HUDEP-2 (cell line): ENCODE results near the gene TRPV5.

Experiments used
- DNase-seq, 76 experiments: peaks; one replicate each; lab custom pipeline; 2025; ENCODE audit not compliant: unreplicated experiment in 76 of 76; lab: John Stamatoyannopoulos, UW

The TRPV5 gene

DNA sequence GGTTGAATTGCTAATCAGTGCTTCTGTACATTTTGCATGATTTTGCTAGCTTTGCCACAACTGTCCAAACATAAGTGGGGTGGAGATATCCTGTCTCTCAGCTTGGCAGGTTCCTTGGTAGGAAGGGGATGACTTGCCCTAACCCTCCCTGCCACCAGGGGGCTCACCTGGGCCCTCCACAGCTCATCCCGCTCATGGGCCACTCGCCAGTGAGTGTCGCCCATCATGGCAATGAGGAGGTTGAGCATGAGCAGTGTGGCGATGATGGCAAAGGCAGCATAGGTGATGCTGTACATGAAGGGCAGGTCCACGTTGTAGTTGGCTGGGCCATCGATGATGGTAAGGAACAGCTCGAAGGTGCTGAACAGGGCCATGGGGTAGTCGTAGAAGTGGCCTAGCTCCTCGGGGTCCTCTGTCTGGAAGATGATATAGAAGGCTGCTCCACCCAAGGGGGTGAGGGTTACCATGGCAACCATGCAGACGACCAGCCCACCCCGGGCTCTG, 60.2 kb downstream of the TRPV5 start:
- DNase-seq, result peak in 62 of 76 experiments; percentile 7 to 68 (median 47)

DNA sequence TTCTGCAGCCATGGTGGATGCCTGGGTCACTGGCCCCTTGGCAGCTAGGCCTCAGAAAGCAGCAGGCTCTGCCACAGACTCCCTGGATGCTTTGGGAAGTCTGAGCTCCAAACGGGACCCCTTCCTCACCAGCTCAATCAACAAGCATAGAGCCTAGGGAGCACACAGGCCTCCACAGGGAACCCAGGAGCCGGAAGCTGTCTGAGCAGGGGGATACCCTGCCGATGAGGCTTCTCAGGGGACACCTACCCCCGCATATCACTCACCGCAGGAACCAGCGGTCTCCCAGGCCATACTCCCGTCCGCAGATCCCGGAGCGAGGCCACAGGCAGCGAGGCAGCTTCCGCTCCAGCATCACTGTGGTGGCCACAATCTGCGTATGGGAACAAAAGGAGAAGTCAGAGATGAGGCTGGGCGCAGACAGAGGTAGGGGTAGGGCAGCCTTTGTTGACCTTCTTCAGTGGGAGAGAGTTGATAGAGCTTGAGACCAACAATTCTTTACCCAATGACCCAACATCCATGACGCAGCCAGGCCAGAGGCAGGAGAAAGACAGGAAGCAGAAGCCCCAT, 61.4 kb downstream of the TRPV5 start:
- DNase-seq, result no peak

DNA sequence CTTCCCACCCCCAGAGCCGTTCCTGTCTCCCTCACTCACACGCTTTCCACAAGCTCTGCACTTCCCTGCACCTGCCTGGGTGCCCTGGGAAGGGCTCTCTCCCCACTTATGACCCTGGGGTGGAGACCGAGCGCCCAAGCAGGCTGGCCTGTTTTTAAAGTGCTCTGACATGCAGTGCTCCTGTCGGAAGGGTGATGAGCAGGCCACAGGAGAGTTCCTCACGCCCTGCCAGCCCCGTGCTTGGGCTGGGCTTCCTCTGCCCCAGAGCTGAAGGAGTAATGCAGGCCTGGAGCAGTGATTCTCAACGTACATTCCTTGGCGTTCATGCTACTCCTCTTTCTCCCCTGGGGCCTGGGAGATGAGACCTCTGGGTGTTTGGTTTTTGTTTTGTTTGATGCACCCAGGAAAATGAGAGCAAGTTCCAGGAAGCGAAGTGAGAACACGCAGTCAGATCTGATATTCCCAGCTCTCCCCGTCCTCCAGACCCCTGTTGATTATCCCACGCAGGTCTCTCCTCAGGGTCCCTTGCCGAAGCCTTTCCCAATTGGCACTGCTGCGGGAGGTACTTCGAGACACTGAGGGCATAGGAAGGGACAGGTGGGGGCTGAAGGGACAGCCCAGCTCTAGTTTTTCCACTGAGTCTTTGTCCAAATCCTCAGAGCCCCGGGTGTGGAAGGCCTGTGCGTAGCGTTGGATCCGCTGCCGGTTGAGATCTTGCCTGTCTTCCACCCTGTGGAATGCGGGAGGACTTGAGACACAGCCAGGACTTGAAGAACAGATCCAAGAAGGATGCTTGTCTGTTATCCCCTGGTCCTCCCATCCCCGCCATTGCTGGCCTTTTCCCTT, 62.1 kb downstream of the TRPV5 start:
- no peak for DNase-seq

DNA sequence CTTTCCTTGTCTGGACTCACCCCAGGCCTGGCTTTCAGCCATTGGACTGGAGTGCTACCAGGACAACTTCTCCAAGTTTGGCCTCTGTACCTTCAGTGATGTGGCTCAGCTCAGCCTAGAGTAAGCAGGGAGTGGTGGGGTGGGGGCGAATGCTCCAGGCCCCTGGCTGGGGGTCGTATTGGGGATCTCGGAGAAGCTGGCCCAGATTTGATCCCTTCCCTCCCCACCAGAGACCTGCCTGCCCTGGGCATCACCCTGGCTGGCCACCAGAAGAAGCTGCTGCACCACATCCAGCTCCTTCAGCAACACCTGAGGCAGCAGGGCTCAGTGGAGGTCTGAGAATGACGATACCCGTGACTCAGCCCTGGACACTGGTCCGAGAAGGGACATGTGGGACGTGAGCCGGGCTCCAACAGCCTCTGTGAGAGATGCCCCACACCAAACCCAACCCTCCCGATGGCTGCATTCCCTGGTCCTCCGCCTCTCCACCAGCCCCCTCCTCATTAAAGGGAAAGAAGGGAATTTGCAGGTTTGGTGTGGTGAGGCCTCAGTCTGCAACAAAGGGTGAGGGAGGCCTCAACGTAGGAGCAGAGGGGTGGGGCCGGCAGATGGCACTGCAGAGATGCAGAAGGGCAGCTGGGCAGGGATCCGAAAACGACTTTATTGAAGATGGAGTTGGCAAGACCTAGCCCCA, 62.8 kb downstream of the TRPV5 start:
- no peak for DNase-seq

DNA sequence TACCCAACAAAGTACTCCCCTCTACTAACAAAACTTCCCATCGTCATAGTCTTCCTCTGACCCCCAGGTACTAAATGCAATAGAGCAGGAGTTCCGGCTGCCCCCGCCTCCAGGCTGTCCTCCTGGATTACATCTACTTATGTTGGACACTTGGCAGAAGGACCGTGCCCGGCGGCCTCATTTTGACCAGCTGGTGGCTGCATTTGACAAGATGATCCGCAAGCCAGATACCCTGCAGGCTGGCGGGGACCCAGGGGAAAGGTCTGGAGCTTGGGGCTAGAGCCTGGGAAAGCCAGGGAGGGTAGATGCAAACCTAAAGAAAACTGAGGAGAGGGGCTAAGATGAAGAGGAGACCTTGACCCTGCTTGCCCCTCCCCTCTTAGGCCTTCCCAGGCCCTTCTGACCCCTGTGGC, 63.4 kb downstream of the TRPV5 start:
- no peak for DNase-seq

DNA sequence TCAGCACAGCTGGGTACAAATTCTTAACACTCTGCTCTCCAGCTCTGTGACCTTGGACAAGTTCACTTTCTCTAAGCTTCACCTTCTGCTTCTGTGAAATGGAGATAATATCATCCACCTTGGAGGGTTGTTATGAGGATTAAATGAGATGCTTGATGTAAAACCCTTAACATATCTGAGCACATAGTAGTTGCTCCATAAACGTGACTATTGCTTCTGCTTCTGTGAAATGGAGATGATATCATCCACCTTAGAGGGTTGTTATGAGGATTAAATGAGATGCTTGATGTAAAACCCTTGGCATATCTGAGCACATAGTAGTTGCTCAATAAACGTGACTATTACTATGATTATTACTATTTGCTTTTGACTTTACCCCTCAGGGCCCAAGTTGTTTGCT, 64.1 kb downstream of the TRPV5 start:
- DNase-seq, result no peak

DNA sequence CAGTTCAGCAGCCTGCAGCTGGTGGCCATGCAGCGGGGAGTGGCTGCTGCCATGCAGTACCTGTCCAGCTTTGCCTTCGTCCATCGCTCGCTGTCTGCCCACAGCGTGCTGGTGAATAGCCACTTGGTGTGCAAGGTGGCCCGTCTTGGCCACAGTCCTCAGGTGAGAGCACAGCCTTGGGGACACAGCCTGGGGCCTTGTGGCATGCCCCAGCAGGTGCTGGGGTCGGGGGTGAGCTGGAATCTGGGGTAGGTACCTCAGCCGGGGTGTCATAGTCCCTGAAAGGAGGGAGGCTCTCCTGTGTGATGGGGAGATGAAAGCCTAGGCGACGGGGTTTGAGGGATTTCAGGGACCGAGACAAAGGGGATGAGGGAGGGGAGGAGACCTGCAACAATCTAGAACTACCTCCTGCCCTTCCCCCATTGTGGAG, 64.5 kb downstream of the TRPV5 start:
- DNase-seq, result no peak

DNA sequence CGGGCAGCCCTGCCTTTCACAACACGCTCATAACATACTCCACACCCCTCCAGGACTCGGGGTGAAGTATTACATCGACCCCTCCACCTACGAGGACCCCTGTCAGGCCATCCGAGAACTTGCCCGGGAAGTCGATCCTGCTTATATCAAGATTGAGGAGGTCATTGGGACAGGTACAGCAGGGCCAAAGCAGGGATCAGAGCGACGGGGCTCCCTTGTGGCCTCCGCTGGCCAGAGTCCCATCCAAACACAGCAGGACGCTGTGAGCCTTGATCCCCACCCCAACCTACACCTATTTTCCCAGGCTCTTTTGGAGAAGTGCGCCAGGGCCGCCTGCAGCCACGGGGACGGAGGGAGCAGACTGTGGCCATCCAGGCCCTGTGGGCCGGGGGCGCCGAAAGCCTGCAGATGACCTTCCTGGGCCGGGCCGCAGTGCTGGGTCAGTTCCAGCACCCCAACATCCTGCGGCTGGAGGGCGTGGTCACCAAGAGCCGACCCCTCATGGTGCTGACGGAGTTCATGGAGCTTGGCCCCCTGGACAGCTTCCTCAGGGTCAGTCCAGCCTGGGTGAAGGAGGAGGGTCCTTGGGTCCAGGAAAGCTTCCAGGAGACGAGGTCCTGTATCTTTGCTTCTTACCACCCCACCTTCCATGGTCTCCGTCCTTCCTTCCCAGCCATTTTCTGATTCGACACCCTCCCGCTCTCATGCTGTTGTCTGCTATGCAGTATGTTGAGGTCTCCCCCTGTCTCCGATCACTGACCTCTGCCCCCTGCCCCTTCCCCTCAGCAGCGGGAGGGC, 65.2 kb downstream of the TRPV5 start:
- DNase-seq, result no peak

DNA sequence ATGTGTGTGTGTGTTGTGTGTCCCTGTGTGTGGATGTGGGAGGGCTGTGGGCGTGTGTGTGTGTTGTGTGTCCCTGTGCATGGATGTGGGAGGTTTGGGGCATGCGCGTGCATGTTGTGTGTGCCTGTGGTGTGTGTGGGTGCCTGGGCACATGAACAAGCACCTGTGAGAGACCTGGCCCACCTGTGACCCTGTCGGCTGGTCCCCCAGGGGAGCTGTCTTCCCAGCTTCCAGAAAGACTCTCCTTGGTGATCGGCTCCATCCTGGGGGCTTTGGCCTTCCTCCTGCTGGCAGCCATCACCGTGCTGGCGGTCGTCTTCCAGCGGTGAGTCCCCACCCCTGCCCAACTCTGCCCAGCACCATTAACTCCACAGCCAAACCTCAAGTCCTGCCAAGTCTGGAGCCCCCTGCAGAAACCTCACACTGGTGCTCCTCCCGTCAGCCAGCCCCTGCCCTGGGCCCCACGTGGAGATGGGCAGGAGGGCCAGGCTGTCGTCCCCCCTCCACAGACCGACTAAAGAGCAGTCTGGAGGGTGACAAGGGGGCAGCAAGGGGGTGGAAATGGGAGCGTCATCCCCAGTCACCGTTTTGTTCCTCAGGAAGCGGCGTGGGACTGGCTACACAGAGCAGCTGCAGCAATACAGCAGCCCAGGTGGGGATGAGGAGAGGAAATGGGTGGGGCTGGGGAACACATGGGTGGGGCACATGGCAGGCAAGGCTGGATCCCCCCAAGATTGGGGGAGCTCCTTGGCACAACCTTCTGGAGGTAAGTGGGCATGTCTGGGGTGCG, 66.0 kb downstream of the TRPV5 start:
- no peak for DNase-seq

DNA sequence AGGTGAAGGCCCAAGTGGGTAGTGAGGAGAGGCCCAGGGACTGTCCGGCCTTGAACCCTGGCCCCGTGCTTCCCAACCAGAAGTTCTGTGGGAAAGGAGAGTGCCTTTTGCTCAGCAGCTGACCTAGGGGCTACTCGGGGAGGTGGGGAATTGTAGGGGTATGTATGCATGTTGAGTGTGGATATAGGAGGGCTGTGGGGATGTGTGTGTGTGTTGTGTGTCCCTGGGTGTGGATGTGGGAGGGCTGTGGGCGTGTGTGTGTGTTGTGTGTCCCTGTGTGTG, 66.5 kb downstream of the TRPV5 start:
- DNase-seq, result no peak

DNA sequence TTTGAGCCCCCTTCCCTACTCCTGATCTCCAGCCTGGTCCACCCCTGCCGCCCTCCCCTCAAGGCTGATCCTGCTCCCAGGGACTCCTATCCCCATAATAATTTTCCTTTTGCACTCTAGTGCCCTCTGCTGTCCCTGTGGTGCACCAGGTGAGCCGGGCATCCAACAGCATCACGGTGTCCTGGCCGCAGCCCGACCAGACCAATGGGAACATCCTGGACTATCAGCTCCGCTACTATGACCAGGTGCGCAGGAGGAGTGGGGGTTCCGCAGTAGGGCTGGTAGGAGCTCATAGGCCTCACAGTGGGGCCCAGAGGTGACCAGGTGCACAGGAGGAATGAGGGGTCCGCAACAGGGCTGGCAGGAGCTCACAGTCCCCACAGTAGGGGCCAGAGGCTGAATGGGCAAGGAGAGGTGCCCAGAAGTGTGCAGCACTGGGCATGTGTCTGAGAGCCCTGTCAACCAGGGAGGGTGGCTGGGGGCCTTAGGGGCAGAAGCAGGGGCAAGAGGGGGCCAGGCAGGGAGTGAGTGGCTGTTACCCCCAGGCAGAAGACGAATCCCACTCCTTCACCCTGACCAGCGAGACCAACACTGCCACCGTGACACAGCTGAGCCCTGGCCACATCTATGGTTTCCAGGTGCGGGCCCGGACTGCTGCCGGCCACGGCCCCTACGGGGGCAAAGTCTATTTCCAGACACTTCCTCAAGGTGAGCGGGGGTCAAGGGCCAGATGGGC, 67.0 kb downstream of the TRPV5 start:
- peak in 14 of 76 experiments; percentile 6 to 32 (median 16) for DNase-seq

DNA sequence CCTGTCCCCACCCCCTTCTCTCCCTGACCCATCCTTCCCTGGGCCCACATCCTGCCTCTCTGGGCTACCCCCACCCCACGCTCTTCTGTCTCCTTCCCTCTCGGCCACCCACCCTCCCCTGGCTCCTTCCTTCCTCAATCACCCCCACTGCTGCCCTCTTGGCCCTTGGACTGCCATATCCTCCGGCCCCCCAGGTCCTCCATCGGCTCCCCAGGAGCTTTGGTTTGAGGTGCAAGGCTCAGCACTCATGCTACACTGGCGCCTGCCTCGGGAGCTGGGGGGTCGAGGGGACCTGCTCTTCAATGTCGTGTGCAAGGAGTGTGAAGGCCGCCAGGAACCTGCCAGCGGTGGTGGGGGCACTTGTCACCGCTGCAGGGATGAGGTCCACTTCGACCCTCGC, 67.8 kb downstream of the TRPV5 start:
- no peak for DNase-seq

DNA sequence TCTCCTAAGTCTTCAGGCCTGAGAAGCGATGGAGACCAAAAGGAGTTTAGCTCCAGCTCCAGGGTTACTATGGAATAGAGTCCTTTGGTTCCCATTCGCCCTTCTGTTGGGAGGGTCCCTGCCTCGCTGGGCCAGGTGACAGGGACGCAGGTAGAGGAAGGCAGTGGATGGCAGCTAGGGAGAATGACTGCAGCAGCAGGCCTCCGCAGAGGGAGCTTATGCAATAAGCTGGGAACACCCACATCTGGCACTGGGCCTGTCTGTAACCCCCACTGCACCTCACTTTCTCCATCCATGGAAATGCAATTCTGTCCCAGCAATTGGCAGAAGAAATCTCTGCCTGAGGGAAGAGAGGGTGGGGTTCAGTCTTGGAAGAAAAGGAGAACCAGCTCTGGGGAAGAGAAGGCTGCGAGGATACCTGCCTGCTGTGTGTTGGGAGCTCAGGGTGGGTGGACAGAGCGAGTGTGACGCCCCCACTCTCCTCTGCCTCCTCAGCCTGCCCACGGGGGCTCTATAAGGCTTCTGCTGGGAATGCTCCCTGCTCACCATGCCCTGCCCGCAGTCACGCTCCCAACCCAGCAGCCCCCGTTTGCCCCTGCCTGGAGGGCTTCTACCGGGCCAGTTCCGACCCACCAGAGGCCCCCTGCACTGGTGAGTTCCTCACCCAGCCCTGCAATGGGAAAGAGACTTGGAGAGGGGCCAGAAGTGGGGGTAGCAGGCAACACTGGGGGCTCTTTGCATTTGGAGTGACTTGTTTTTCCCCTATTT, 68.4 kb downstream of the TRPV5 start:
- no peak for DNase-seq

DNA sequence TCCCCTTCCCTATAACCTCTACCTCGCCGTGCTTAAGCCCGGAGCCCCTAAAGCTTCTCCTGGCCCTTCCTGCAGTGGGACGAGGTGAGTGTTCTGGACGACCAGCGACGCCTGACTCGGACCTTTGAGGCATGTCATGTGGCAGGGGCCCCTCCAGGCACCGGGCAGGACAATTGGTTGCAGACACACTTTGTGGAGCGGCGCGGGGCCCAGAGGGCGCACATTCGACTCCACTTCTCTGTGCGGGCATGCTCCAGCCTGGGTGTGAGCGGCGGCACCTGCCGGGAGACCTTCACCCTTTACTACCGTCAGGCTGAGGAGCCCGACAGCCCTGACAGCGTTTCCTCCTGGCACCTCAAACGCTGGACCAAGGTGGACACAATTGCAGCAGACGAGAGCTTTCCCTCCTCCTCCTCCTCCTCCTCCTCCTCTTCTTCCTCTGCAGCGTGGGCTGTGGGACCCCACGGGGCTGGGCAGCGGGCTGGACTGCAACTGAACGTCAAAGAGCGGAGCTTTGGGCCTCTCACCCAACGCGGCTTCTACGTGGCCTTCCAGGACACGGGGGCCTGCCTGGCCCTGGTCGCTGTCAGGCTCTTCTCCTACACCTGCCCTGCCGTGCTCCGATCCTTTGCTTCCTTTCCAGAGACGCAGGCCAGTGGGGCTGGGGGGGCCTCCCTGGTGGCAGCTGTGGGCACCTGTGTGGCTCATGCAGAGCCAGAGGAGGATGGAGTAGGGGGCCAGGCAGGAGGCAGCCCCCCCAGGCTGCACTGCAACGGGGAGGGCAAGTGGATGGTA, 69.5 kb downstream of the TRPV5 start:
- no peak for DNase-seq

DNA sequence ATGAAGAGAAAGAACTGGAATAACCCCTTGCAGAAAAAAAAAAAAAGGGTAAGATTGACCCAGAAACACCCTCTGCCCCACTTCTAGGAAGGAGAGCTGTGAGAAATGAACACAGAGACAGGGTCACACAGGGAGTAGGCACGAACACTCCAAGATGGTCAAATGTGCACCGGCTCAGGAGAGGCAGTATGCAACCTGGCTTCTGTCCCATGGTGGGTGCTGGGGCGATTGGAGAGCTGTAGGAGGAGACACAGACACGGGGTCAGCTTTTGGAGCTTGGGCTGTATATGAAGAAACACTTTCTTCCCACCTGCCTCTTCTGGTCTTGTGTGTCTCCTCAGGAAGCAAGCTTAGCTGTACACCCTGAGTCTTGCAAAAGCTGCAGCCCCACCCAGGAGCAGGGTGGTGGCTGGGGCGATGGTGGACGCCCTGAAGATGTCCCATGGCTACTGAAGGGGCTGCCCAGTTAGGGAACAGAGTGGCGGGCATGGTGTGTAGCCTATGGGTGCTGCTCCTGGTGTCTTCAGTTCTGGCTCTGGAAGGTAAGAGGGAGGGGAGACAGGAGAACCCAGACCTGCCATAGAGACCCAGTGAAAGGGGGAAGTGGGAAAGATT, 70.7 kb downstream of the TRPV5 start:
- no peak for DNase-seq

DNA sequence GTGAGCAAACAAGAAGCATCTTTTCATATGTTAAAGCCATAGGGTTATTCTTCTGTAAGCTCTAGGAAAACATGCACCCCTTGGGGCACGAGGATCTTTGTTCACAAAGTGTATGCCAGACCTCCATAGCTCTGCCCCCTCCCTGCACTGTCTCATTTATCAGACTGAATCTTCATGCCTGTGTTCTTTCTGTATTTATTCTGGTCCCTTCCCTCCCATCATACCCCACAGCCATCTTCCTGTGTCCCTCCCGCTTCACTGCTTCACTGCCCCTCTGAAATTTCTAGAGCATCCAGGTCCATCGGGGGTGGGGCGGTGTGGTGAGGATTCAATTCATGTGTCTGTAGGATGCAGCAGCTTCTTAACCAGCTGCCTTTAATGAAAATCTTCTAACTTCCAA, 71.2 kb downstream of the TRPV5 start:
- DNase-seq, result no peak

DNA sequence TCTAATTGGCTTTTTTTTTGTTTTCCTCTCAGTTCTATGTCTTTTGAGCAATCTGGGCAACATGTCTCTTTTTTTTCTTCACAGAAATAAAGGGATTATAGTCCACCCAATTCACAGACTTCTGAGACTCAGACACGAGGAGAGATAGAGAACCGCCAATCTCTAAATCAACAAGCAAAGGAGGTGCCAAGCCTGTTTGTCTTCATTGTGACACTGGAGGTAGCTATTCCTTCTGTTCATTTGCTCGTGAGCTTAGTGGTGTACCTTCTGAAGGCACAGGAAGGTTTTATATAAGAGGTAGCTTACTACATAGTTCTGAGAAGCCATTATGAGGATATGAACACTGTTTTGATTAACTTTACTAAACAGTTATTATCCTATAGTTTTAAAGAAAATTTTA, 72.6 kb downstream of the TRPV5 start:
- DNase-seq, result no peak

DNA sequence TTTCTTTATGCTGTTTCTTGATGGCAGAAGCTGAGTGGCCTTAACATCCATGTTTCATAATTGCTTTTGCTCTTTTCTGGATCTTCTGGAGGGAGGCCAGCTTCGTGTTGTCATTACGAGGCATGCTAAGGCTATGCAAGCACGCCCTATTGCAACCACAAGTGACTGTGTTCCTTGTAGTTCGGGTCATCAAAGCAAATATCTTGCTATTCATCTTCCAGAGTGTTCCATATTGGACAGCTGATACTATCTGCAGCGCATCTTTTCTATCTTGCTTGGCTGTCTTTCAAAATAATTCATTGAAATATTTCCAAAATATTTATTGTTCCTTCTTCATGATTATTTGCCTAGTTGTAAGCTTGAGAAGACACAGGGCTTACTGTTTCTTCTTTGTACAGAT, 73.7 kb downstream of the TRPV5 start:
- peak in 30 of 76 experiments; percentile 5 to 48 (median 20) for DNase-seq
